Neutrophil (primary cell): ENCODE measurements around the gene ZNF593OS.

Experiments
- H3K27ac ChIP-seq: fragments of 200-600 bp; sonication (generic); 2 replicates; pipeline ENCODE4 v1.5.1; 2016; ENCODE audit warnings: mild to moderate bottlenecking, moderate library complexity
- H3K27me3 ChIP-seq: fragments of 200-600 bp; sonication (generic); 2 replicates; pipeline ENCODE4 v1.6.0; 2016; ENCODE audit warnings: mild to moderate bottlenecking
- H3K36me3 ChIP-seq: fragments of 200-600 bp; sonication (generic); 2 replicates; pipeline ENCODE4 v1.5.1; 2017
- H3K4me1 ChIP-seq, 2 experiments: fragments of 200-600 bp in 1 of 2; sonication (generic) in 1 of 2; 1 replicate in 1 of 2; 2 replicates in 1 of 2; pipeline versions ENCODE4 v1.5.1 to v1.6.1; 2013 to 2016; ENCODE audit warnings: low read depth in 1 of 2, low read length in 1 of 2, mild to moderate bottlenecking in 1 of 2, moderate library complexity in 1 of 2; ENCODE audit not compliant: control insufficient read depth in 1 of 2, insufficient read depth in 1 of 2
- H3K4me3 ChIP-seq, 2 experiments: fragments of 200-600 bp in 1 of 2; sonication (generic) in 1 of 2; 1 replicate in 1 of 2; 2 replicates in 1 of 2; pipeline ENCODE4 v1.5.1; 2013 to 2016; ENCODE audit warnings: low read depth in 1 of 2, low read length in 1 of 2, mild to moderate bottlenecking in 1 of 2, moderate library complexity in 1 of 2
- H3K9me3 ChIP-seq: fragments of 200-600 bp; sonication (generic); 2 replicates; pipeline ENCODE4 v1.5.1; 2016
- TF ChIP-seq, protein P1 (sequence below): fragments of 200-600 bp; sonication (generic); IDR thresholded peaks from 2 replicates; pipeline ENCODE4 v1.5.1; 2016; ENCODE audit warnings: antibody characterized with exemption

The ZNF593OS gene

DNA sequence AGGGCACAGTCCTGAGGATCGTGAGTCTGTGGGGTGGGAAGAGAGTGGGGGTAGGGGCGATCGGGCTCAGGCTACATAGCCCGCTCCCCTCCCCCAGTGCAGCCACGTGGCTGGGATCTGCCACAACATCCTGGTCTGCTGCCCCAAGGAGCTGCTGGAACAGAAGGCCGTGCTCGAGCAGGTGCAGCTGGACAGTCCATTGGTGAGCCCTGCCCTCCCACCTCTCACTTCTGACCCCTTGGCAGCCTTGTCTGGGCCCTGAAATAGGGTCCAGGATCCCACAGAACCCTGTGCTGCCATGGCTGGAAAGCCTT, 10.7 kb upstream of the ZNF593OS start:
- H3K27ac ChIP-seq: no peak overlapping the region
- TF ChIP-seq, protein P1, sequence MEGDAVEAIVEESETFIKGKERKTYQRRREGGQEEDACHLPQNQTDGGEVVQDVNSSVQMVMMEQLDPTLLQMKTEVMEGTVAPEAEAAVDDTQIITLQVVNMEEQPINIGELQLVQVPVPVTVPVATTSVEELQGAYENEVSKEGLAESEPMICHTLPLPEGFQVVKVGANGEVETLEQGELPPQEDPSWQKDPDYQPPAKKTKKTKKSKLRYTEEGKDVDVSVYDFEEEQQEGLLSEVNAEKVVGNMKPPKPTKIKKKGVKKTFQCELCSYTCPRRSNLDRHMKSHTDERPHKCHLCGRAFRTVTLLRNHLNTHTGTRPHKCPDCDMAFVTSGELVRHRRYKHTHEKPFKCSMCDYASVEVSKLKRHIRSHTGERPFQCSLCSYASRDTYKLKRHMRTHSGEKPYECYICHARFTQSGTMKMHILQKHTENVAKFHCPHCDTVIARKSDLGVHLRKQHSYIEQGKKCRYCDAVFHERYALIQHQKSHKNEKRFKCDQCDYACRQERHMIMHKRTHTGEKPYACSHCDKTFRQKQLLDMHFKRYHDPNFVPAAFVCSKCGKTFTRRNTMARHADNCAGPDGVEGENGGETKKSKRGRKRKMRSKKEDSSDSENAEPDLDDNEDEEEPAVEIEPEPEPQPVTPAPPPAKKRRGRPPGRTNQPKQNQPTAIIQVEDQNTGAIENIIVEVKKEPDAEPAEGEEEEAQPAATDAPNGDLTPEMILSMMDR: no peak
- H3K4me1 ChIP-seq: no peaks in the 10 kb centered on the region
- H3K27me3 ChIP-seq: no peaks in the 10 kb centered on the region
- no peaks in the 10 kb centered on the region for H3K9me3 ChIP-seq
- H3K4me3 ChIP-seq: no peak overlapping the region
- H3K36me3 ChIP-seq: no peaks in the 10 kb centered on the region

DNA sequence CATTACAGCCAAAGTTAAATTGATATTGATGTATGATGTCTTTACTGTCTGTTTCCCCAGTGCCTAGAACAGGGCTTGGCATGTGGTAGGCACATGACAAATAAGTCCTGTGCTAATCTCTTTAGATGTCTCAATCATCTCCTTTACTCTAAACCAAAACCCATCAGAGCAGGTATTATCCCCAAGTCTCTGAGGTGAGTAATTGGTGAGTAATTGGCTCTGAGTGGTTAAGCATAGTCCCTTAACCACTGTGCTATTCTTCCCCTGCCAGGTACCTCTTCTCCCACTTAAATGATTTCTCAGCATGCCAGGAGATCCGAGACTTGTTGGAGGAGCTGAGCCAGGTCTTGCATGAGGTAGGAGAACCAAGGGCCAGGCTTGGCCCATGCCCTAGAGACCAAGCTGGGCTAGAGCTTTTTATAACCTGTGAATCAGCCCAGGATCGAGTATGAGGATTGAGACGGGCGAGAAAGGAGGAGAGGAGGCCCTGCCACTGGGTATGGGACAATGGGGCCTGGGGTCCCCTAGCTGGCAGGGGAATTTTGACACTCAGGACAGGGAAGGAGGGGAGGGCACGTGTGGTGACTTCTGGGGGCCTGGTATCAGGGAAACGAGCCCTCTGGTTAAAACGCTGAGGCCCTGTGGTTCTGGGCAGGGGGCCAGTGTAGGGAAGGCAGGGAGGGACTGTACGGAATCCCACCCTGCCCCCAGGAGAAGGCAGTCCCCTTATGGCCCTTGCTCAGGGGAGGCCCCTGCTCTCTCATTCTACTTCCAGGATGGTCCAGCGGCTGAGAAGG, 10.2 kb upstream of the ZNF593OS start:
- H3K36me3 ChIP-seq: no peaks in the 10 kb centered on the region
- H3K27me3 ChIP-seq: no peaks in the 10 kb centered on the region
- H3K27ac ChIP-seq: no peak overlapping the region
- H3K9me3 ChIP-seq: no peaks in the 10 kb centered on the region
- H3K4me1 ChIP-seq: no peaks in the 10 kb centered on the region
- TF ChIP-seq, protein P1: no peak
- H3K4me3 ChIP-seq: no peak overlapping the region

DNA sequence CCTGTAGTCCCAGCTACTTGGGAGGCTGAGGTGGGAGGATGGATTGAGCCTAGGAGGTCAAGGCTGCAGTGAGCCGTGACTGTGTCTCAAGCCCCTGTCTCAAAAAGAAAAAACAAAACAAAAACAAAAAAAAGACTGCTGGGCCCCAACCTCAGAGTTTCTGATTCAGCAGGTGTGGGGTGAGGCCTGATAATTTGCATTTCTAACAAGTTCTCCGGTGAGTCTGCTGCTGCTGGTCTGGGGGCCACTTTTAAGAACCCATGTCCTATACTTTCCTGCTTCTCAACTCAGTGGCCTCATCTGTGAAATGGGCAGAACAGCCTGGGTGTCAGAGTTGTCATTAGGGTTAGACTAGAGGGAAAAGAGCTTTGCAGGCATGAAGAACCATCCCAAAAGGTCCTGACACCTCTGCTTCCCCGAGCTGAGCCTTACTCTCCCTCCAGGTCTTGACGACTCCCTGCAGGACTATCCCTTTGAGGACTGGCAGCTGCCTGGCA, 8.4 kb upstream of the ZNF593OS start:
- no peaks in the 10 kb centered on the region for H3K4me1 ChIP-seq
- no peak overlapping the region for H3K4me3 ChIP-seq
- no peaks in the 10 kb centered on the region for H3K36me3 ChIP-seq
- TF ChIP-seq, protein P1: no peak
- H3K27ac ChIP-seq: no peak overlapping the region
- H3K9me3 ChIP-seq: no peaks in the 10 kb centered on the region
- H3K27me3 ChIP-seq: no peaks in the 10 kb centered on the region

DNA sequence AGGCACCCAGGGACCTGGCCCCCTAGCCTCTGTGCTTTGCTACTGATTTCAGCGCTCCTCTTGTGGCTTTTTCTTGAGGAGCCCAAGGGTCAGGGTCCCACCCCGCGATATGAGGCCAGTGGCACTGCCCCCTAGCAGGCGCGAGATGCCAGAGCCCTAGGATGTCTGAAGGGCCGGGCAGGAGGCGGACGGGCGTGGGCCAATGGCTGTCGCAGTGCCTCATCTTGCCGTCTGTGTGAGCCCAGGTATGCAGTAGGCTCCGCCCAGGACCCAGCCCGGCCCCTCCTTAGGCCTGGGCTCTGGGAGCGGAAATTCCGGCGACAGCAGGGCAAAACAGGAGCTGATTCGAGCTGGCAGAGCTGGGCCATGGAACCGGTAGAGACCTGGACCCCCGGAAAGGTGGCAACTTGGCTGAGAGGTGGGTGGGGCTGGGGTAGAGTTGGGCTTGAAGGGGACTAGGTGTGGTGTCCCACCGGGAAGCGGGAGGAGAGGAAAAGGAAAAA, 5.6 kb upstream of the ZNF593OS start, which contains the start of gene CNKSR1:
Gene CNKSR1, plus strand, starts transcription at position 310 of the 503 bp plus-strand sequence. Its CDS starts 57 bp downstream, at position 367.
- no peak within 1 kb of the TSS for H3K4me3 ChIP-seq
- no peaks in the 10 kb centered on the region for H3K4me1 ChIP-seq
- H3K9me3 ChIP-seq: no peaks in the 10 kb centered on the region
- H3K36me3 ChIP-seq: no peaks in the 10 kb centered on the region
- no peaks in the 10 kb centered on the region for H3K27me3 ChIP-seq
- TF ChIP-seq, protein P1: no peak
- no peak within 1 kb of the TSS for H3K27ac ChIP-seq

DNA sequence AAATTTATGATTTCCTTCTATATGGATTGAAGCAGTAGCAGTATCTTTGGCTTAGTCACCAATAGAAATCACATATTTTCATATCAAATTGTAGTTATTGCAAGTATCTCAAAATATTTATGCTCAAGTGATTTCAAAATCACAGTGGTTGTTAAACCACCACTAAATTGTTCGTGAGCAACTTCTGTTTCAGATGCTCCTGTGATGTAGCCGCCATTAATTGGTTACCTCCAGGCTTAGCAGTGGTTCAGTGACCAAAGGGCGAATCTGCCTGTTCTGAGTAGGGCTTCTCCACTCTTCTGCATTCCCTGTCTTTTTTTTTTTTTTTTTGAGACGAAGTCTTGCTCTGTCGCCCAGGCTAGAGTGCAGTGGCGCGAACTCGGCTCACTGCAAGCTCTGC, 3.7 kb upstream of the ZNF593OS start:
- TF ChIP-seq, protein P1: no peak
- no peaks in the 10 kb centered on the region for H3K9me3 ChIP-seq
- no peak overlapping the region for H3K27ac ChIP-seq
- H3K27me3 ChIP-seq: no peaks in the 10 kb centered on the region
- H3K36me3 ChIP-seq: no peaks in the 10 kb centered on the region
- peaks cover 2 to 3% of the 10 kb centered on the region in 2 experiments for H3K4me1 ChIP-seq
- H3K4me3 ChIP-seq: no peak overlapping the region
